ENCODE measurements around the gene ANKRD13A. TPM values are rescaled to one million over a fixed set of nuclear protein-coding genes. Genes with fewer than 3 reads are reported as not detected.
"Not testable (repeated sequence)": the region's sequence is repeated elsewhere in the genome, so short reads cannot be mapped to it uniquely, and the experiment has no call there.

Gene ANKRD13A
- polyA plus RNA-seq, 1 experiment = 268 TPM

DNA sequence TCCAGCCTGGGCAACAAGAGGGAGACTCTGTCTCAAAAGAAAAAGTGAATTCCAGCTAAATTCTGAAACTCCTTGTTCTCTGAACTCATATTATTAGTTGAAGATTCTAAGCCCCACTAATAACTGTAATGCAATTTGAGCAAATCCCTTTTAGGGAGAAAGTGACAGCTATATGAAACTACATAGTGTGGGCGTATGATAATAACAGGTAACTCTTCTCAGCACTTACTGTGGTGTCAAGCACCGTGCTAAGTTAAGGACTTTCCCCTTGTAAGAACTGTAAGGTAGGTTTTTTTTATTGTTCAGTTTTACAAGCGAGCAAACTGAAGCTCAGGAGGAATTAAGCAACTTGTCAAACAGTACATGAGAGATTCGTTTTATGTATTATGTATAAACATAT lies 5.4 kb downstream of the ANKRD13A start:
- CTCF ChIA-PET = interaction anchor here (1.0 to 1.8 kb wide), 3 partner anchors 8 to 151 kb away, joined by 3 to 4 read pairs (median 3); no protein-coding TSS in a partner anchor
- Histone ChIP-seq H3K4me3 (ENCODE audit: low read depth, low read length) (no peak overlapping the region), H3K36me3 (ENCODE audit: control insufficient read depth, insufficient read depth, low read length) (peaks cover 8% of the 10 kb centered on the region), H3K27me3 (ENCODE audit: control insufficient read depth, insufficient read depth, low read length) (no peaks in the 10 kb centered on the region)
- TF ChIP-seq, protein P1, sequence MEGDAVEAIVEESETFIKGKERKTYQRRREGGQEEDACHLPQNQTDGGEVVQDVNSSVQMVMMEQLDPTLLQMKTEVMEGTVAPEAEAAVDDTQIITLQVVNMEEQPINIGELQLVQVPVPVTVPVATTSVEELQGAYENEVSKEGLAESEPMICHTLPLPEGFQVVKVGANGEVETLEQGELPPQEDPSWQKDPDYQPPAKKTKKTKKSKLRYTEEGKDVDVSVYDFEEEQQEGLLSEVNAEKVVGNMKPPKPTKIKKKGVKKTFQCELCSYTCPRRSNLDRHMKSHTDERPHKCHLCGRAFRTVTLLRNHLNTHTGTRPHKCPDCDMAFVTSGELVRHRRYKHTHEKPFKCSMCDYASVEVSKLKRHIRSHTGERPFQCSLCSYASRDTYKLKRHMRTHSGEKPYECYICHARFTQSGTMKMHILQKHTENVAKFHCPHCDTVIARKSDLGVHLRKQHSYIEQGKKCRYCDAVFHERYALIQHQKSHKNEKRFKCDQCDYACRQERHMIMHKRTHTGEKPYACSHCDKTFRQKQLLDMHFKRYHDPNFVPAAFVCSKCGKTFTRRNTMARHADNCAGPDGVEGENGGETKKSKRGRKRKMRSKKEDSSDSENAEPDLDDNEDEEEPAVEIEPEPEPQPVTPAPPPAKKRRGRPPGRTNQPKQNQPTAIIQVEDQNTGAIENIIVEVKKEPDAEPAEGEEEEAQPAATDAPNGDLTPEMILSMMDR (IDR thresholded peaks at IDR 0.05; ENCODE audit: insufficient read depth, low read depth, low read length) = no peak
- POLR2A ChIA-PET = interaction anchor here (0.7 kb wide), 1 partner anchor 43 kb away, joined by 3 read pairs; no protein-coding TSS in a partner anchor
- DNase-seq (ENCODE audit: low read depth) = no peak

DNA sequence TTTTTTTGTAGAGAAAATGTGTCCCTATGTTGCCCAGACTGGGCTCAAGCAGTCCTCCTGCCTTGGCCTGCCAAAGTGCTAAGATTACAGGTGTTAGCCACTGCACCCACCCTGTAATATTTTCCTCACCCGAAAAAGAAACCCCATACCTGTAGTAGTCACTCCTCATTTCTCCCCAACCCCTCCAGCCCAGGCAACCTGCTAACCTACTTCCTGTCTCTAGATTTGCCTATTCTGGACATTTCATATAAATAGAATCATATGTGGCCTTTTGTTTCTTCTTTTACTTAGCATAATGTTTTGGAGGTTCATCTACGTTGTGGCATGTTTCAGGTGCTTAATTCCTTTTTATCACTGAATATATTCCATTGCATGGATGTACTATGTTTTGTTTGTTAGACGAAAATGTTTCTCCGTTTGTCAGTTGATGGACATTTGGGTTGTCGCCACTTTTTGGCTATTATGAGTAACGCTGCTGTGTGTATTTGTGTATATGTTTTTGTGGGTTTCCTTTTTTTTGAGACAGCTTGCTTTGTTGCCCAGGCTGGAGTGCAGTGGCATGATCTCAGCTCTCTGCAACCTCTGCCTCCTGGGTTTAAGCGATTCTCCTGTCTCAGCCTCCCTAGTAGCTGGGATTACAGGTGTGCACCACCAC lies 6.2 kb downstream of the ANKRD13A start:
- Histone ChIP-seq H3K4me3 (ENCODE audit: low read depth, low read length) (no peak overlapping the region), H3K36me3 (ENCODE audit: control insufficient read depth, insufficient read depth, low read length) (peaks cover 8% of the 10 kb centered on the region), H3K27me3 (ENCODE audit: control insufficient read depth, insufficient read depth, low read length) (no peaks in the 10 kb centered on the region)
- ChIA-PET CTCF (interaction anchor here (1.7 kb wide), 1 partner anchor 7 kb away, joined by 3 read pairs; no protein-coding TSS in a partner anchor), POLR2A (interaction anchor here (0.7 kb wide), 1 partner anchor 44 kb away, joined by 3 read pairs; no protein-coding TSS in a partner anchor)
- no peak for DNase-seq (ENCODE audit: low read depth)
- TF ChIP-seq, protein P1 (IDR thresholded peaks at IDR 0.05; ENCODE audit: insufficient read depth, low read depth, low read length) = no peak

DNA sequence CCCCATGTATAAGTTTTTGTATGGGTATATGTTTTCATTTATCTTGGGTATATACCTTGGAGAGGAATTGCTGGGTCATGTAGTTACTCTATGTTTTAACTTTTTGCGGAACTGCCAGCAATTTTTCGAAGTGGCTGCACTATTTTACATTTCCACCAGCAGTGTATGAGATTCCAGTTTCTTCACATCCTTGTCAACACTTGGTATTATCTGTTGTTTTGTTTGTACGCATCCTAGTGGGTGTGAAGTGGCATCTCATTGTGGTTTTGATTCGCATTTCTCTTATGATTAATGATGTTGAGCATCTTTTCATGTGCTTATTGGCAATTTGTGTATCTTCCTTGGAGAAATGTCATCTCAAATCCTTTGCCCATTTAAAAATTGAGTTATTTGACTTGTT lies 6.9 kb downstream of the ANKRD13A start:
- TF ChIP-seq, protein P1 (IDR thresholded peaks at IDR 0.05; ENCODE audit: insufficient read depth, low read depth, low read length) = no peak
- Histone ChIP-seq H3K27me3 (ENCODE audit: control insufficient read depth, insufficient read depth, low read length) (no peaks in the 10 kb centered on the region), H3K4me3 (ENCODE audit: low read depth, low read length) (no peak overlapping the region), H3K36me3 (ENCODE audit: control insufficient read depth, insufficient read depth, low read length) (peaks cover 10% of the 10 kb centered on the region)
- CTCF ChIA-PET = no interaction called here
- DNase-seq (ENCODE audit: low read depth) = no peak
- POLR2A ChIA-PET = no interaction called here

DNA sequence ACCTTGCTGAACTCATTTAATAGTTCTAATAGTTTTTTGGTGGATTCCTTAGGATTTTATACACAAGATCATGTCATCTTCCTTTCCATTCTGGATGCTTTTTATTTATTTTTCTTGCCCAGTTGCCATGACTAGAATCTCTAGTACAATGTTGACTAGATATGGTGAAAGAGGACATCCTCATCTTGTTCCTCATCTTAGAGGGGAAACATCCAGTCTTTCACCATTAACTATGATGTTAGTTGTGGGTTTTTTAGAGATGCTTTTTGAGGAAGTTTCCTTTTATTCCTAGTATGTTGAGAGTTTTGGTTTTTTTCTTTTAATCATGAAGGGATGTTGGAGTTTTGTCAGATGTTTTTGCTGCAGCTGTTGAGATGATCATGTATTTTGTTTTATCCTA lies 8.7 kb downstream of the ANKRD13A start:
- ChIA-PET POLR2A (no interaction called here), CTCF (no interaction called here)
- Histone ChIP-seq H3K36me3 (ENCODE audit: control insufficient read depth, insufficient read depth, low read length) (peaks cover 11% of the 10 kb centered on the region), H3K4me3 (ENCODE audit: low read depth, low read length) (no peak overlapping the region), H3K27me3 (ENCODE audit: control insufficient read depth, insufficient read depth, low read length) (no peaks in the 10 kb centered on the region)
- no peak for DNase-seq (ENCODE audit: low read depth)
- TF ChIP-seq, protein P1 (IDR thresholded peaks at IDR 0.05; ENCODE audit: insufficient read depth, low read depth, low read length) = no peak

DNA sequence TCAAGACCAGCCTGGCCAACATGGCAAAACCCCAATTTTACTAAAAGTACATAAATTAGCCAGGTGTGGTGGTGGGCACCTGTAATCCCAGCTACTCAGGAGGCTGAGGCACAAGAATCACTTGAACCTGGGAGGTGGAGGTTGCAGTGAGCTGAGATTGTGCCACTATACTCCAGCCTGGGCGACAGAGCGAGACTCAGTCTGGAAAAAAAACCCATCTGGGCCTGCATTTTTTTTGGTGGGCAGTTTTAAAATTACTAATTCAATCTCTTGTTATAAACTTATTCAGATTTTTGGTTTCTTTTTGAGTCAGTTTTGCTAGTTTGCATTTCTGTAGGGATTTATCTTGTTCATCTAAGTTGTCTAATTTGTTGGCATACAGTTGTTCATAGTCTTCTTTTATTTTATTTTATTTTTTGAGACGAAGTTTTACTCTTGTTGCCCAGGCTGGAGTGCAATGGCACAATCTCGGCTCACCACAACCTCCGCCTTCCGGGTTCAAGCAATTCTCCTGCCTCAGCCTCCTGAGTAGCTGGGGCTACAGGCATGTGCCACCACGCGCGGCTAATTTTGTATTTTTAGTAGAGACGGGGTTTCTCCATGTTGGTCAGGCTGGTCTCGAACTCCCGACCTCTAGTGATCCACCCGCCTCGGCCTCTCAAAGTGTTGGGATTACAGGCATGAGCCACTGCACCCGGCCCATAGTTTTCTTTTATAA lies 9.6 kb downstream of the ANKRD13A start:
- POLR2A ChIA-PET; H3K4me3 ChIP-seq (ENCODE audit: low read depth, low read length); CTCF ChIA-PET; H3K27me3 ChIP-seq (ENCODE audit: control insufficient read depth, insufficient read depth, low read length); DNase-seq (ENCODE audit: low read depth): not testable (repeated sequence)
- peaks cover 11% of the 10 kb centered on the region for H3K36me3 ChIP-seq (ENCODE audit: control insufficient read depth, insufficient read depth, low read length)

Measured in BJ (cell line).